Heart right ventricle (tissue), 16 donors: Measurements from ENCODE around the gene FAM118B. TPM values are rescaled to one million over a fixed set of nuclear protein-coding genes. Genes with fewer than 3 reads are reported as not detected.
A peak's percentile ranks its signal among the peaks of the same experiment; 100 is the strongest.

Experiments
- ATAC-seq, 8 donors: fragments of 200-7000 bp; cut with Tn5 transposase; one replicate each; pipeline ENCODE4 v1.9.1; 2020; ENCODE audit warnings: mild to moderate bottlenecking in 8 of 8, moderate library complexity in 8 of 8, moderate number of reproducible peaks in 1 of 8
- DNase-seq, 2 donors: peaks; one replicate each; pipeline ENCODE4 v3.0.0-alpha.2; 2020
- H3K27ac ChIP-seq, 10 donors: fragments of 200-600 bp; sonication (generic) in 2 of 10; one replicate each; pipeline versions ENCODE4 v1.5.0 to v1.8.0; 2020 to 2022; ENCODE audit warnings: mild to moderate bottlenecking in 3 of 10
- H3K27me3 ChIP-seq, 7 donors: fragments of 200-600 bp; one replicate each; pipeline ENCODE4 v1.8.0; 2021 to 2022; ENCODE audit warnings: mild to moderate bottlenecking in 2 of 7
- H3K36me3 ChIP-seq, 9 donors: fragments of 200-600 bp; sonication (generic) in 1 of 9; one replicate each; pipeline versions ENCODE4 v1.5.0 to v1.8.0; 2020 to 2022; ENCODE audit warnings: mild to moderate bottlenecking in 2 of 9
- H3K4me1 ChIP-seq, 9 donors: fragments of 200-600 bp; sonication (generic) in 1 of 9; one replicate each; pipeline versions ENCODE4 v1.5.0 to v1.8.0; 2020 to 2022; ENCODE audit warnings: mild to moderate bottlenecking in 4 of 9
- H3K4me3 ChIP-seq, 10 donors: fragments of 200-600 bp; sonication (generic) in 2 of 10; one replicate each; pipeline versions ENCODE4 v1.5.0 to v1.8.0; 2020 to 2022; ENCODE audit warnings: mild to moderate bottlenecking in 7 of 10, moderate library complexity in 2 of 10
- H3K9me3 ChIP-seq, 11 donors: fragments of 200-600 bp in 10 of 11; sonication (generic) in 2 of 11; one replicate each; pipeline versions ENCODE4 v1.5.0 to v1.8.0; 2013 to 2022; ENCODE audit warnings: mild to moderate bottlenecking in 2 of 11, control low read depth in 1 of 11, moderate library complexity in 1 of 11
- WGBS, 2 donors: extraction: QIAGEN DNeasy Blood & Tissue Kit; methylation state at CpG; one replicate each; pipeline ENCODE4 v1.1.7; 2013; ENCODE audit warnings: inconsistent platforms in 1 of 2; 5-methylcytosine and 5-hydroxymethylcytosine counted together
- intact Hi-C, 10 donors: fragments of 100-400 bp; cut with DNase I; formaldehyde crosslinking; loops; one replicate each; pipeline versions ENCODE4 v1.11.1 to v1.14.2; 2022
- polyA plus RNA-seq, 2 donors: library from polyadenylated mRNA; stranded (reverse); fragments of 200-250 nt; gene quantifications; one replicate each; pipeline ENCODE4 v1.2.3, GENCODE V29; 2013
- total RNA-seq, 10 donors: library from RNA; stranded (reverse); fragmentation: NEBNext Ultra II Directional in 3 of 10; extraction: Animal tissue kit (Norgen Biotek cat#: 25700) in 3 of 10; gene quantifications; one replicate each; pipeline versions ENCODE4 v1.2.1 to v1.2.4, GENCODE V29; 2021 to 2023
- TF ChIP-seq, protein P1 (sequence below), 9 donors: fragments of 200-600 bp; sonication (generic) in 2 of 9; IDR thresholded peaks; one replicate each; pipeline versions ENCODE4 v1.5.0 to v1.8.0; 2021 to 2022; ENCODE audit warnings: antibody characterized with exemption in 9 of 9, mild to moderate bottlenecking in 5 of 9, moderate library complexity in 1 of 9
- donor health status: Arrhythmogenic right ventricular cardiomyopathy.
- donor health status: ischemic (EF 13 %, LVEDD 7.1; RV severe dilation, severe dysfunction).
- donor health status: healthy with polysubstance abuse.
- donor health status: DM: no; HTN: yes; CAD: no.
- donor health status: DM: no; HTN: no; CAD: no.
- donor health status: ischemic (EF 25% LVEDD 6.9; RV normal size, moderate dysfunction).
- donor health status: ischemic (EF 25% LVEDD 5.7; RV mildly dilated, moderate dysfunction).
- donor health status: healthy.
- donor health status: DM: yes; HTN: yes; CAD: no.
- donor health status: Ischemic cardiomyopathy.
- donor health status: ischemic (EF 35%, LVEDD 5.7; RV mildly dilated, moderate dysfunction).
- donor health status: nonischemic (EF 11% LVEDD 7.7; RV severe dilation, severe dysfunction).
- donor health status: DM: yes; HTN: yes; CAD: no.
- donor health status: PGD.
- donor health status: ischemic (EF 29% LVEDD 5.4; RV normal size, mild dysfunction).
- donor health status: nonischemic (EF 23%, LVEDD 6.1; RV moderate dilation, normal function).

Gene FAM118B
- total and polyA plus RNA-seq, 12 donors: 7.6 to 52.8 (median 22.5) TPM

DNA sequence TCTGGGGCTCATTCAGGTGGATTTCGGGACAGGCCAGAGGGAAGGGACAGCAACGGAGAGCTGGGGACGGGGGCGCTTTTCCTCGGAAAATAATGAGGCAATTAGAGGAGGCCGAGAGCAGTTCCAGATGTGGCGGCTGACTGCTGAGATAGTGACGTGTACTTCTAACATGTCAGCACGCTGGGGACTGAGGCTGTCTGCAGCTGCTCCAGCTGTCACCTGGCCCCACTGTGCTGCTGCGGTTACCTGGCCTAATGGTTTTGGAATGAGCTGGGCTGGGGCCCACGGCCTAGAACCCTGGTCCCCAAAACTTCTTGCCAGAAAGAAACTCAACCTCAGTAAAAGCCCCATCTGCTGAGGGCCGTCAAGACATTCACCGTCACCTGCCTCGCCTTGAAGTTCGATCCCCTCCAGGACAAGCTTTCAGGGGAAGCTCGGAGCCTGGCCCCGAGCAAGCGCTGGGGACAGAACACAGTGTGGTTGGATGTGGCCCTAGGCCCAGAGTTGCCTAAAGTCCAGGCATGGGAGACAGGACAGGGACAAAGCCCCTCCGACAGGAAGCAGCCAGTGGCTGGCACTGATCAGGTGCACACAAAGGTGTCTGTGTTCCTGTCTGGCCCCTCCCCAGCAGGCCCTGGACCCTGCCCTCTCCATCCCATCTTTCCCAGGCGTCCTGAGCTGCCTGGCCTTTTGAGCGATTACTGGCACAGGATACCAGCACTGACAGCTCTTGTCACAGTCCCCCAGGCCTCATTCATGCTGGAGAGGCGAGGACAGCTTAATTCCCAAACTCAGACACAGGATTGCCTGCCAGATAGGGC, 22.3 kb upstream of the FAM118B start:
- Histone ChIP-seq H3K36me3 (peaks cover 0 to 77% (median 0%) of the 10 kb centered on the region in 9 donors), H3K9me3 (no peaks in the 10 kb centered on the region), H3K4me3 (no peak overlapping the region), H3K27me3 (no peaks in the 10 kb centered on the region), H3K4me1 (peaks cover 0 to 6% (median 0%) of the 10 kb centered on the region in 9 donors), H3K27ac (no peak overlapping the region)
- ATAC-seq (no peak), DNase-seq (no peak)
- intact Hi-C loops: loop anchor here in 1 of 10 donors (5.0 kb wide), 1 partner anchor 257 kb away; no protein-coding TSS in a partner anchor
- 84 to 85% methylated on average over 22 of the region's 22 CpGs for WGBS, 2 donors
- TF ChIP-seq, protein P1, sequence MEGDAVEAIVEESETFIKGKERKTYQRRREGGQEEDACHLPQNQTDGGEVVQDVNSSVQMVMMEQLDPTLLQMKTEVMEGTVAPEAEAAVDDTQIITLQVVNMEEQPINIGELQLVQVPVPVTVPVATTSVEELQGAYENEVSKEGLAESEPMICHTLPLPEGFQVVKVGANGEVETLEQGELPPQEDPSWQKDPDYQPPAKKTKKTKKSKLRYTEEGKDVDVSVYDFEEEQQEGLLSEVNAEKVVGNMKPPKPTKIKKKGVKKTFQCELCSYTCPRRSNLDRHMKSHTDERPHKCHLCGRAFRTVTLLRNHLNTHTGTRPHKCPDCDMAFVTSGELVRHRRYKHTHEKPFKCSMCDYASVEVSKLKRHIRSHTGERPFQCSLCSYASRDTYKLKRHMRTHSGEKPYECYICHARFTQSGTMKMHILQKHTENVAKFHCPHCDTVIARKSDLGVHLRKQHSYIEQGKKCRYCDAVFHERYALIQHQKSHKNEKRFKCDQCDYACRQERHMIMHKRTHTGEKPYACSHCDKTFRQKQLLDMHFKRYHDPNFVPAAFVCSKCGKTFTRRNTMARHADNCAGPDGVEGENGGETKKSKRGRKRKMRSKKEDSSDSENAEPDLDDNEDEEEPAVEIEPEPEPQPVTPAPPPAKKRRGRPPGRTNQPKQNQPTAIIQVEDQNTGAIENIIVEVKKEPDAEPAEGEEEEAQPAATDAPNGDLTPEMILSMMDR (IDR thresholded peaks at IDR 0.05): no peak

DNA sequence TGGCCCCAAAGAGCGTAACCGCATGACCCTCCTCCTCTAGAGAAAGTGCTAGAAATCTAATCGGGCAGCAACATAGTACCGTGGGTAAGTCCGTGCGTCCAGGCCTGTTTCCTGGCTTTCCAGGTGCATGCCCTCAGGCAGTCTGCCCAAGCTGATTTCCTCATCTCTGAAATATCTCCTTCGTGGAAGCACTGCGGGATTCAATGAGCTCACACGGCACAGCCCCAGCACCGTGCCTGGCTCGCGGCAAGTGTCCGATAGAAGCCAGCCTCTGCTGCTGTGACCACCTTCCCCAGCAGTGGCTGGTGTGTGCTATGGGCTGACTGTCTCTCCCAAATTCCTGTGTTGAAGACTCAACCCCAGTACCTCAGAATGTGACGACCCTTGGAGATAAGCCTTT, 20.8 kb upstream of the FAM118B start:
- ATAC-seq (no peak), DNase-seq (no peak)
- H3K4me1 ChIP-seq: peaks cover 0 to 6% (median 0%) of the 10 kb centered on the region in 9 donors
- peaks cover 0 to 78% (median 5%) of the 10 kb centered on the region in 9 donors for H3K36me3 ChIP-seq
- no peak overlapping the region for H3K27ac ChIP-seq
- intact Hi-C loops: loop anchor here (1.0 to 10.0 kb wide), 6 partner anchors 48 to 268 kb away; partner anchors contain the start of genes CDON (in 4 of the 10) and VSIG10L2 (in 1 of the 10)
- TF ChIP-seq, protein P1 (IDR thresholded peaks at IDR 0.05): no peak
- WGBS, 2 donors: 92 to 97% methylated on average over 14 of the region's 14 CpGs
- no peak overlapping the region for H3K4me3 ChIP-seq
- H3K9me3 ChIP-seq: no peaks in the 10 kb centered on the region
- H3K27me3 ChIP-seq: no peaks in the 10 kb centered on the region

DNA sequence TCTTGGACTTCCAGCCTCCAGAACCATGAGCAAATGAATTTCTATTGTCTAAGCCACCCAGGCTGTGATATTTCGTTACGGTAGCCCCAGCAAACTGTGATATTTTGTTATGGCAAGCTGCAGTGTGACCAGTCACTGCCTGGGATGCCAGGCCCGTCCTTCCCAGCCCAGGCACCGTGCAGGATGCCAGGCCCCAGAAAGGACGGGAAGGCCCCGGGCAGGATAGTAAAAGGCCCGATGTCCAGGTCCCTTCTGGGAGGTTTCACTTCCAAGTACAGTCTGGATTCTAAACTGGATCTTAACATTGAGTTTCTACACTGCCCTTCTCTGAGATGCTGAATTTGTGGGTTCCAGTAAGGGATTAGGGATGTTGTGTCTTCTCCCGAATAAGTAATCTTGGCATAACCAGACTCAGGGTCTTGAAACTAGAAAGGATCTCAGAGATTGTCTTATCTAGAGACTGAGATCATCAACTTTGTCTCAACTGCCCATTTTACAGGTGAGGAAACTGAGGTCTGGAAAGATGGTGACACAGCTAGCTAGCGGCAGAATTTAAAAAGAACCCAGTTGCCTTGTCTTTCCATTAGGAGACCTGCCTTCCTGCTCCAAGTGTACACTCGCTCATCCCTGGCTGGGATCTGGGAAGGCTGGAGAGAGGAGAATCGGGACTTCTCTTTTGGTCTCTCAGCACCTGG, 20.1 kb upstream of the FAM118B start:
- DNase-seq: no peak
- no peak for ATAC-seq
- Histone ChIP-seq H3K4me1 (peaks cover 0 to 6% (median 0%) of the 10 kb centered on the region in 9 donors), H3K27ac (peak overlapping the region in 1 of 10 donors; percentile 15), H3K36me3 (peaks cover 0 to 77% (median 5%) of the 10 kb centered on the region in 9 donors), H3K4me3 (no peak overlapping the region), H3K27me3 (no peaks in the 10 kb centered on the region), H3K9me3 (no peaks in the 10 kb centered on the region)
- intact Hi-C loops: loop anchor here (2.0 to 10.0 kb wide), 6 partner anchors 127 to 269 kb away; partner anchors contain the start of genes CDON (in 4 of the 10) and VSIG10L2 (in 1 of the 10)
- 86 to 96% methylated on average over 11 of the region's 11 CpGs for WGBS, 2 donors
- TF ChIP-seq, protein P1 (IDR thresholded peaks at IDR 0.05): no peak

DNA sequence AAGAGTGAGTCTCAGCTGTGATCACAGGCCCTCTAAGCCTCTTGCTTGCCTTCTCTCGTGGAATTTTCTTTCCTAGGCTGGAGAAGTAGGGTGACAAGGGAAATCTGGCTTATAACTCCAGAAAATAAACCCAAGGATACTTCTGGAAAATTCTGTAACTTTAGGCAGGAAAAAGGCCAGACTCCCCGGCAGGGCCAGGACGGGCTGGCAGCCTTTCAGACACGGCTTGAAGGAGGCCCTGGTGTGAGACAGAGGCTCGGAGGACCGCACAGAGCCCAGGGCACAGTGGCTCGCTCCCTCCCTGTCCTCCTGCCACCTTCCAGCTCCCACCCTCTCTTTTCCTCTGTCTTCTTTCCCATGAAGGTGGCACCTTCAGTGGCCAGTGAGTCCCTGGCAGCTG, 19.2 kb upstream of the FAM118B start:
- Histone ChIP-seq H3K9me3 (peaks cover 0 to 2% (median 0%) of the 10 kb centered on the region in 11 donors), H3K27ac (peak overlapping the region in 1 of 10 donors; percentile 15), H3K36me3 (peaks cover 0 to 85% (median 8%) of the 10 kb centered on the region in 9 donors), H3K27me3 (no peaks in the 10 kb centered on the region), H3K4me1 (peaks cover 0 to 9% (median 0%) of the 10 kb centered on the region in 9 donors), H3K4me3 (no peak overlapping the region)
- 86% methylated on average over 7 of the region's 7 CpGs for WGBS, 2 donors
- TF ChIP-seq, protein P1 (IDR thresholded peaks at IDR 0.05): no peak
- peak in 1 of 8 donors; percentile 34 for ATAC-seq
- intact Hi-C loops: loop anchor here (2.0 to 10.0 kb wide), 6 partner anchors 128 to 270 kb away; partner anchors contain the start of genes CDON (in 4 of the 10) and VSIG10L2 (in 1 of the 10)
- no peak for DNase-seq
